Adipocyte (in vitro differentiated cells): Measurements from ENCODE around the gene GALNT4.

ENCODE experiments used
- DNase-seq: peaks from one replicate; pipeline ENCODE4 v3.0.0-alpha.2; 2015; ENCODE audit warnings: low read depth
- H3K27me3 ChIP-seq: replicated peaks from 2 replicates; pipeline ENCODE4 v1.7.0; 2013; ENCODE audit warnings: mild to moderate bottlenecking, low read length, moderate library complexity; ENCODE audit not compliant: control insufficient read depth, insufficient read depth
- H3K36me3 ChIP-seq: 2 replicates; pipeline ENCODE4 v1.7.0; 2013; ENCODE audit warnings: low read length, mild to moderate bottlenecking, moderate library complexity; ENCODE audit not compliant: control insufficient read depth, insufficient read depth, severe bottlenecking
- H3K4me1 ChIP-seq: 2 replicates; pipeline ENCODE4 v1.7.0; 2013; ENCODE audit warnings: mild to moderate bottlenecking, low read length, moderate library complexity; ENCODE audit not compliant: control insufficient read depth, insufficient read depth
- H3K4me3 ChIP-seq: 2 replicates; pipeline ENCODE4 v1.7.0; 2013; ENCODE audit warnings: mild to moderate bottlenecking, low read length, moderate library complexity
- H3K9ac ChIP-seq: 2 replicates; pipeline ENCODE4 v1.7.0; 2013; ENCODE audit warnings: mild to moderate bottlenecking, low read length, moderate library complexity
- H3K9me3 ChIP-seq: 2 replicates; pipeline ENCODE4 v1.7.0; 2013; ENCODE audit warnings: mild to moderate bottlenecking, low read length, moderate library complexity; ENCODE audit not compliant: control insufficient read depth

Gene GALNT4

GRCh38 chr12:89547101-89547500, 22.5 kb upstream of the GALNT4 start:
- Histone ChIP-seq H3K4me3 (no peak overlapping the region), H3K9ac (no peak overlapping the region), H3K27me3 (no peaks in the 10 kb centered on the region), H3K9me3 (no peaks in the 10 kb centered on the region), H3K36me3 (no peaks in the 10 kb centered on the region), H3K4me1 (no peaks in the 10 kb centered on the region)
- no peak for DNase-seq

- H3K4me1 ChIP-seq = no peaks in the 10 kb centered on the region
- no peaks in the 10 kb centered on the region for H3K36me3 ChIP-seq
- H3K27me3 ChIP-seq = no peaks in the 10 kb centered on the region
- DNase-seq = no peak
- H3K9ac ChIP-seq = no peak overlapping the region
- no peak overlapping the region for H3K4me3 ChIP-seq
- no peaks in the 10 kb centered on the region for H3K9me3 ChIP-seq
Observed at GRCh38 chr12:89546151-89546550, 21.6 kb upstream of the GALNT4 start.

- no peaks in the 10 kb centered on the region for H3K9me3 ChIP-seq
- no peaks in the 10 kb centered on the region for H3K4me1 ChIP-seq
- H3K27me3 ChIP-seq = no peaks in the 10 kb centered on the region
- no peaks in the 10 kb centered on the region for H3K36me3 ChIP-seq
- DNase-seq = peak; percentile 24
- no peak overlapping the region for H3K9ac ChIP-seq
- H3K4me3 ChIP-seq = no peak overlapping the region
Observed at GRCh38 chr12:89544681-89545184, 20.1 kb upstream of the GALNT4 start.

- no peaks in the 10 kb centered on the region for H3K4me1 ChIP-seq
- H3K9ac ChIP-seq = no peak overlapping the region
- no peaks in the 10 kb centered on the region for H3K9me3 ChIP-seq
- no peak overlapping the region for H3K4me3 ChIP-seq
- no peak for DNase-seq
- no peaks in the 10 kb centered on the region for H3K27me3 ChIP-seq
- H3K36me3 ChIP-seq = no peaks in the 10 kb centered on the region
Observed at GRCh38 chr12:89544022-89544421, 19.4 kb upstream of the GALNT4 start.

GRCh38 chr12:89542912-89543592, 18.5 kb upstream of the GALNT4 start:
- no peaks in the 10 kb centered on the region for H3K4me1 ChIP-seq
- H3K27me3 ChIP-seq = no peaks in the 10 kb centered on the region
- H3K36me3 ChIP-seq = no peaks in the 10 kb centered on the region
- H3K9ac ChIP-seq = no peak overlapping the region
- peak; percentile 92 for DNase-seq
- H3K9me3 ChIP-seq = no peaks in the 10 kb centered on the region
- no peak overlapping the region for H3K4me3 ChIP-seq

- no peak for DNase-seq
- no peaks in the 10 kb centered on the region for H3K27me3 ChIP-seq
- no peaks in the 10 kb centered on the region for H3K9me3 ChIP-seq
- H3K9ac ChIP-seq = no peak overlapping the region
- no peaks in the 10 kb centered on the region for H3K4me1 ChIP-seq
- H3K4me3 ChIP-seq = no peak overlapping the region
- no peaks in the 10 kb centered on the region for H3K36me3 ChIP-seq
Observed at GRCh38 chr12:89542236-89542635, 17.6 kb upstream of the GALNT4 start.

GRCh38 chr12:89540586-89540985, 16.0 kb upstream of the GALNT4 start:
- no peaks in the 10 kb centered on the region for H3K4me1 ChIP-seq
- no peak for DNase-seq
- no peak overlapping the region for H3K9ac ChIP-seq

GRCh38 chr12:89539426-89540223, 15.0 kb upstream of the GALNT4 start:
- Histone ChIP-seq H3K4me3 (no peak overlapping the region), H3K9me3 (no peaks in the 10 kb centered on the region), H3K9ac (no peak overlapping the region), H3K27me3 (no peaks in the 10 kb centered on the region), H3K36me3 (no peaks in the 10 kb centered on the region), H3K4me1 (no peaks in the 10 kb centered on the region)
- no peak for DNase-seq

More at GRCh38 chr12:89540586-89540985, 16.0 kb upstream of the GALNT4 start:
- no peak overlapping the region for H3K4me3 ChIP-seq
- H3K27me3 ChIP-seq = no peaks in the 10 kb centered on the region
- no peaks in the 10 kb centered on the region for H3K9me3 ChIP-seq
- H3K36me3 ChIP-seq = no peaks in the 10 kb centered on the region

GRCh38 chr12:89538897-89539296, 14.3 kb upstream of the GALNT4 start:
- Histone ChIP-seq H3K9ac (no peak overlapping the region), H3K9me3 (no peaks in the 10 kb centered on the region), H3K36me3 (no peaks in the 10 kb centered on the region), H3K27me3 (no peaks in the 10 kb centered on the region), H3K4me3 (no peak overlapping the region), H3K4me1 (no peaks in the 10 kb centered on the region)
- DNase-seq = no peak

GRCh38 chr12:89537389-89537788, 12.8 kb upstream of the GALNT4 start:
- Histone ChIP-seq H3K36me3 (no peaks in the 10 kb centered on the region), H3K27me3 (no peaks in the 10 kb centered on the region), H3K4me3 (no peak overlapping the region), H3K9me3 (no peaks in the 10 kb centered on the region), H3K9ac (no peak overlapping the region), H3K4me1 (no peaks in the 10 kb centered on the region)
- DNase-seq = no peak

GRCh38 chr12:89529738-89530137, 5.1 kb upstream of the GALNT4 start:
- H3K4me3 ChIP-seq = no peak overlapping the region
- DNase-seq = peak; percentile 77

More at GRCh38 chr12:89529738-89530137, 5.1 kb upstream of the GALNT4 start:
- Histone ChIP-seq H3K9ac (peak overlapping the region; percentile 12), H3K4me1 (peaks cover 6% of the 10 kb centered on the region), H3K9me3 (no peaks in the 10 kb centered on the region), H3K27me3 (no peaks in the 10 kb centered on the region), H3K36me3 (no peaks in the 10 kb centered on the region)
